IMR-90 (cell line): Measurements from ENCODE around the gene PNMA5.
"Not testable (repeated sequence)": the region's sequence is repeated elsewhere in the genome, so short reads cannot be mapped to it uniquely, and the experiment has no call there.

Source experiments
- FOS ChIP-seq: fragments of 150-350 bp; IDR thresholded peaks from 2 replicates; pipeline ENCODE4 v1.6.1; 2016; ENCODE audit warnings: low read depth, low read length
- MAFK ChIP-seq: IDR thresholded peaks from 2 replicates; pipeline ENCODE4 v1.6.1; 2012; ENCODE audit warnings: low read depth, low read length, improper control_type of control experiment
- MAZ ChIP-seq: IDR thresholded peaks from 2 replicates; pipeline ENCODE4 v1.6.1; 2012; ENCODE audit warnings: low read depth, mild to moderate bottlenecking, low read length, improper control_type of control experiment, moderate library complexity, borderline replicate concordance
- MXI1 ChIP-seq: IDR thresholded peaks from 2 replicates; pipeline ENCODE4 v1.6.1; 2012; ENCODE audit warnings: low read depth, mild to moderate bottlenecking, low read length, moderate library complexity, borderline replicate concordance
- POLR2A ChIP-seq: IDR thresholded peaks from 2 replicates; pipeline ENCODE4 v1.6.1; 2012; ENCODE audit warnings: mild to moderate bottlenecking, low read depth, low read length
- RAD21 ChIP-seq: IDR thresholded peaks from 2 replicates; pipeline ENCODE4 v1.6.1; 2012; ENCODE audit warnings: low read length, improper control_type of control experiment
- RCOR1 ChIP-seq: IDR thresholded peaks from 2 replicates; pipeline ENCODE4 v1.6.1; 2012; ENCODE audit warnings: mild to moderate bottlenecking, low read length, improper control_type of control experiment; ENCODE audit not compliant: insufficient replicate concordance
- RFX5 ChIP-seq: IDR thresholded peaks from 2 replicates; pipeline ENCODE4 v1.8.0; 2012; ENCODE audit warnings: low read depth, mild to moderate bottlenecking, low read length, moderate library complexity
- SMC3 ChIP-seq: fragments of 150-350 bp; IDR thresholded peaks from 2 replicates; pipeline ENCODE4 v1.6.1; 2016; ENCODE audit warnings: low read depth, mild to moderate bottlenecking, antibody characterized with exemption, low read length, moderate library complexity
- TF ChIP-seq, protein P1 (sequence below): conservative IDR thresholded peaks from 2 replicates; pipeline ENCODE4 v1.5.1; 2012; ENCODE audit warnings: mild to moderate bottlenecking, low read depth, low read length, improper control_type of control experiment
- TF ChIP-seq, protein P2 (sequence below): fragments of 150-350 bp; IDR thresholded peaks from 2 replicates; pipeline ENCODE4 v1.6.1; 2016; ENCODE audit warnings: low read depth, mild to moderate bottlenecking, low read length, moderate library complexity, borderline replicate concordance

DNA sequence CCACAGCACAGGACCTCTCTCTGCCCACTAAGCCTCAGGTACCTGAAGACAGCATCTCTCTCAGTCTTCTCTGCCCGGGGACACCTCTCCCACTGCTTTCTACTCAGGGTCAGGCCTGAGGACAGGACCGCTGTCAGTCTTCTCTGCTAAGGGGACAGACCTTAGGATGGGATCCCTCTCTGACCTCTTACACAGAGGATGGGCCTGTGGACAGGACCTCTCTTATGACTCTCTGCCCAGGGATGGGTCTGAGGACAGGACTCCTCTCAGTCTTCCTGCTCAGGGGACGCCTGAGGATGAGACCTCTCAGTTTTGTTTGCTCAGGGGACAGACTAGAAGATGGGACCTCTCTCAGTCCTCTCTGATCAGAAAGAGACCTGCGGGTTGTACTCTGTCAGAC lies 8.5 kb downstream of the PNMA5 start:
- TF ChIP-seq, protein P1, sequence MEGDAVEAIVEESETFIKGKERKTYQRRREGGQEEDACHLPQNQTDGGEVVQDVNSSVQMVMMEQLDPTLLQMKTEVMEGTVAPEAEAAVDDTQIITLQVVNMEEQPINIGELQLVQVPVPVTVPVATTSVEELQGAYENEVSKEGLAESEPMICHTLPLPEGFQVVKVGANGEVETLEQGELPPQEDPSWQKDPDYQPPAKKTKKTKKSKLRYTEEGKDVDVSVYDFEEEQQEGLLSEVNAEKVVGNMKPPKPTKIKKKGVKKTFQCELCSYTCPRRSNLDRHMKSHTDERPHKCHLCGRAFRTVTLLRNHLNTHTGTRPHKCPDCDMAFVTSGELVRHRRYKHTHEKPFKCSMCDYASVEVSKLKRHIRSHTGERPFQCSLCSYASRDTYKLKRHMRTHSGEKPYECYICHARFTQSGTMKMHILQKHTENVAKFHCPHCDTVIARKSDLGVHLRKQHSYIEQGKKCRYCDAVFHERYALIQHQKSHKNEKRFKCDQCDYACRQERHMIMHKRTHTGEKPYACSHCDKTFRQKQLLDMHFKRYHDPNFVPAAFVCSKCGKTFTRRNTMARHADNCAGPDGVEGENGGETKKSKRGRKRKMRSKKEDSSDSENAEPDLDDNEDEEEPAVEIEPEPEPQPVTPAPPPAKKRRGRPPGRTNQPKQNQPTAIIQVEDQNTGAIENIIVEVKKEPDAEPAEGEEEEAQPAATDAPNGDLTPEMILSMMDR, result not testable (repeated sequence)
- not testable (repeated sequence) for TF ChIP-seq FOS, RFX5, POLR2A, MAZ, MAFK, SMC3, MXI1, RAD21, RCOR1
- TF ChIP-seq, protein P2, sequence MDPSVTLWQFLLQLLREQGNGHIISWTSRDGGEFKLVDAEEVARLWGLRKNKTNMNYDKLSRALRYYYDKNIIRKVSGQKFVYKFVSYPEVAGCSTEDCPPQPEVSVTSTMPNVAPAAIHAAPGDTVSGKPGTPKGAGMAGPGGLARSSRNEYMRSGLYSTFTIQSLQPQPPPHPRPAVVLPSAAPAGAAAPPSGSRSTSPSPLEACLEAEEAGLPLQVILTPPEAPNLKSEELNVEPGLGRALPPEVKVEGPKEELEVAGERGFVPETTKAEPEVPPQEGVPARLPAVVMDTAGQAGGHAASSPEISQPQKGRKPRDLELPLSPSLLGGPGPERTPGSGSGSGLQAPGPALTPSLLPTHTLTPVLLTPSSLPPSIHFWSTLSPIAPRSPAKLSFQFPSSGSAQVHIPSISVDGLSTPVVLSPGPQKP, result not testable (repeated sequence)
